B cell (primary cell): ENCODE measurements around the gene PLVAP.

Source experiments
- CTCF ChIP-seq: fragments of 200-600 bp; IDR thresholded peaks from one replicate; pipeline ENCODE4 v1.8.0; 2022; ENCODE audit warnings: antibody characterized with exemption, mild to moderate bottlenecking
- EZH2 ChIP-seq: IDR thresholded peaks from 2 replicates; pipeline ENCODE4 v1.6.1; 2012; ENCODE audit warnings: borderline replicate concordance, low read depth, mild to moderate bottlenecking, moderate library complexity, low read length; ENCODE audit not compliant: insufficient read depth, poor library complexity, severe bottlenecking

DNA sequence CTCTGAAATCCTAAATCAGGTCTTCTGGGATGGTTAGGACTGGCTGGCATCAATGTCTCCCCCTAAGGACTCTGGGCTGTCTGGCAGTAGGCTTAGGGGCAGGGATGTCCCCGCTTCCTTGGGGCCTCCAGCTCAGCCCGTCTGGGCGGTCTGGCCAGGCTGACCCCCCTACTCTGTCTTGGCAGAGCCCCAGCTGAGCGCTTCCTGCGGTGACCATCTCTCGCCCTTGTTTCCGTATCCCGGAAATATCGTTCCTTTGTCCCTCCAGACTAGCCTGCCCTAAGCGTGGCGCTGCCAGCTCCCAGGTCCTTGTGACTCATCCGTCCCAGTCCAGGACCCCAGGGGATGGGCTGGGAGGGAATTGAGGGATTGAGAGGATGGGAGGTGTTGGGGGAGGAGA is 28.4 kb downstream of the PLVAP start:
- TF ChIP-seq CTCF (no peak), EZH2 (no peak)
